UCSD-AML1 (cell line): Measurements from ENCODE around the gene SNAPC4.
"Not testable (repeated sequence)": the region's sequence is repeated elsewhere in the genome, so short reads cannot be mapped to it uniquely, and the experiment has no call there.

Source experiments
- DNase-seq: peaks from one replicate; lab custom pipeline; 2025; ENCODE audit not compliant: unreplicated experiment; lab: John Stamatoyannopoulos, UW

Gene SNAPC4

GRCh38 chr9:136359774-136360718 is 39.9 kb downstream of the SNAPC4 start:
- DNase-seq, result no peak

GRCh38 chr9:136358888-136359287 is 41.1 kb downstream of the SNAPC4 start:
- DNase-seq, result no peak

DNA sequence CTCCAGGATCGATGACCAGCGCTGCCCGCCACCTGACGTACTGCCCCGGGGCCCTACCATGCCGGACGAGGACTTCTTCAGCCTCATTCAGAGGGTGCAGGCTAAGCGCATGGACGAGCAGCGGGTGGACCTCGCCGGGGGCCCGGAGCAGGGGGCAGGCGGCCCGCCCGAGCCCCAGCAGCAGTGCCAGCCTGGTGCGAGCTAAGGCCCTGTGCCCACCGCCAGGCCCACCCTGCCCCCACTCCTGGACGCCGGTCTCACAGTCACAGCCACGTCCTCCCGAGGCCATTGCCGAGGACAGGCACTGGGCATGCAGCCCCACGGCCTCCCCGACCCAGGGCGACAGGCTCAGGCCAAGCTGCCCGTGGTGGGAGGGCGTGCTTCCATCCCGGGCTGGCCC is 42.0 kb downstream of the SNAPC4 start:
- DNase-seq, result no peak

GRCh38 chr9:136357202-136357725 is 42.7 kb downstream of the SNAPC4 start:
- no peak for DNase-seq

DNA sequence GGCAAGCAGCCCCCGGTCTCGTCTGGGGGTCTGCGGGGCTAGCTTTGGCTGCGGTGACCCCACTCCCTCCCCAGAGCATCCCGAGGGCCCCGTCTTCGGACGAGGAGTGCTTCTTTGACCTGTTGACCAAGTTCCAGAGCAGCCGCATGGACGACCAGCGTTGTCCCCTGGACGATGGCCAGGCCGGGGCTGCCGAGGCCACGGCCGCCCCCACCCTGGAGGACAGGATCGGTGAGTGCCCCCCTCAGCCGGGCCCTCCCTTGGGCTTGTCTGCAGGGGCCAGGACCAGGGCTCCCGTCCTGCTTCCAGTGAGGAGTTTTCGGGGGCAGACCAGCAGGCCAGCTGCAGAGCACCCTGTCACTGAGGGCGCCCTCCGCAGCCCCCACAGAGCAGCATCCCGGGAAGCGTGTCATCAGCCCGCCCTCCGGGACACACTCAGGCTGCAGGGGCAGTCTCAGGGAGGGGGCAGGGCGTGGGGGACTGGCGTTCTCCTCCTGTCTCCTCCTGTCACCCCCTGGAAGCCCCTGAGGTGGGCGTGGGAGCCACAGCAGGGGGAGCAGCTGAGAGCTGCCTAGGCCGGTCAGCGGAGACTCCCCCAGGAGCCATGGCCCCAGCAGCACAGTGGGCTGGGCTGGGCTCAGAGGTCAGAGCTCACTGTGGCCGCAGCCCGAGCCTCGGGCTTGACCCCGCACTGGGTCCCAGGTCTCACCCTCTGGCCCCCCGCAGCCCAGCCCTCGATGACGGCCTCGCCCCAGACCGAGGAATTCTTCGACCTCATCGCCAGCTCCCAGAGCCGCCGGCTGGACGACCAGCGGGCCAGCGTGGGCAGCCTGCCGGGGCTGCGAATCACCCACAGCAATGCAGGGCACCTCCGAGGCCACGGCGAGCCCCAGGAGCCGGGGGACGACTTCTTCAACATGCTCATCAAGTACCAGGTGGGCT is 44.1 kb downstream of the SNAPC4 start:
- DNase-seq, result no peak

- DNase-seq, result no peak
Observed at GRCh38 chr9:136354592-136355085, 45.3 kb downstream of the SNAPC4 start.

DNA sequence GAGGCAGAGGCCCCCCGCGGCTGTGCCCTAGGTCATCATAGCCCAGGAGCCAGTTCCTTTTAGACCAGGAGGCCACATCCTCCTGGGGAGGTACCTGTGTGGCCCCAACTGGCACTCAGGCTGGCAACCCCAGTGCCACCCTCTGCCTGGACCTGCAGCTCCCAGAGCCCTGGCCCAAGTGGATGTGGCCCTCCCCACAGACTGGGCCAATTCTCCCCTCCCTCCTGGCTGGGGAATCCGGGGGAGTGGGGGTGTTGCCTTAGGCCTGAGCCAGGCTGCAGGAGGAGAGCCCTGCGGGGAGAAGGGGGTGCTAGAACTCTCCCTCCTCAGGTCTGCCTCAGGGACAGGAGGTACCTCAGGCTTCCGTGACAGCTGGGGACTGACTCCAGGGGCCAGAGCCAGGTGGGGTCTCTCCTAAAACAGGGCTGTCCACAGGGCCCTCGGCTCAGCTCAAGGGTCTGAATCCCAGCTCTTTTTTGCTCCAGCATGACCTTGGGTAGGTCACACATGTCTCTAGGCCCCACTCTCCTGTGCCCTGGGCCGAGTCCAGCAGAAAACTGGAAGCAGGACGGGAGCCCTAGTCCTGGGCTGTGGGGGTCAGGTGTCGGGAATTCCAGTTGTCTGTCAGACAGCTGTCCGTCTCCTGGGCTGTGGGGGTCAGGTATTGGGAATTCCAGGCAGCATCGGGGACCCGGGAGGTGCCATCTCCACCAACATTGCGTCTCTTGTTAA is 46.0 kb downstream of the SNAPC4 start:
- DNase-seq, result no peak

- DNase-seq, result no peak
Observed at GRCh38 chr9:136353088-136353487, 46.9 kb downstream of the SNAPC4 start.

DNA sequence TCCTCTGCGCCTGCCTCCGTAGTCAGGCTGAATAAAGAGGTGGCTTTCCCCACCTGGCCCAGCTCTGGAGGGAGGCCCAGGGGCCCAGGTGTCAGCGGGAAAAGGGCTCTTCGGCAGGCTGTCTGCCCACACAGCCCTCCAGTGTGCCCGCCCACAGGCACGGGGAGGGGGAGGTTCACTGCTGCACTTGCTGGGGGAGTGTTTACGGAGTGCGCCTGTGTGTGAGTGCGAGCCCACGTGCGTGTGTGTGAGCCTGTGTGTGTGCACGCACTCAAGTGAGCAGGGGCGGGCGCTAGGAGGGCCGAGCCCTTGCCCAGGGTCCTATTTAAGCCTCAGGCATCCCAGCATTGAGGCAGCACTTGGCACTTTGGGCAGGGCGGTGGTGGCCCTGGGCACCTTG is 47.3 kb downstream of the SNAPC4 start:
- DNase-seq, result no peak

- not testable (repeated sequence) for DNase-seq
Observed at GRCh38 chr9:136351868-136352267, 48.1 kb downstream of the SNAPC4 start.

- DNase-seq, result no peak
Observed at GRCh38 chr9:136351252-136351800, 48.6 kb downstream of the SNAPC4 start.
